GM21515 (cell line): ENCODE results near the gene KRTAP12-1.
"Not testable (repeated sequence)": the region's sequence is repeated elsewhere in the genome, so short reads cannot be mapped to it uniquely, and the experiment has no call there.

Experiments used
- ATAC-seq: cut with Tn5 transposase; IDR thresholded peaks from one replicate; pipeline ENCODE4 v1.9.1; 2021; ENCODE audit not compliant: unreplicated experiment

The KRTAP12-1 gene

DNA sequence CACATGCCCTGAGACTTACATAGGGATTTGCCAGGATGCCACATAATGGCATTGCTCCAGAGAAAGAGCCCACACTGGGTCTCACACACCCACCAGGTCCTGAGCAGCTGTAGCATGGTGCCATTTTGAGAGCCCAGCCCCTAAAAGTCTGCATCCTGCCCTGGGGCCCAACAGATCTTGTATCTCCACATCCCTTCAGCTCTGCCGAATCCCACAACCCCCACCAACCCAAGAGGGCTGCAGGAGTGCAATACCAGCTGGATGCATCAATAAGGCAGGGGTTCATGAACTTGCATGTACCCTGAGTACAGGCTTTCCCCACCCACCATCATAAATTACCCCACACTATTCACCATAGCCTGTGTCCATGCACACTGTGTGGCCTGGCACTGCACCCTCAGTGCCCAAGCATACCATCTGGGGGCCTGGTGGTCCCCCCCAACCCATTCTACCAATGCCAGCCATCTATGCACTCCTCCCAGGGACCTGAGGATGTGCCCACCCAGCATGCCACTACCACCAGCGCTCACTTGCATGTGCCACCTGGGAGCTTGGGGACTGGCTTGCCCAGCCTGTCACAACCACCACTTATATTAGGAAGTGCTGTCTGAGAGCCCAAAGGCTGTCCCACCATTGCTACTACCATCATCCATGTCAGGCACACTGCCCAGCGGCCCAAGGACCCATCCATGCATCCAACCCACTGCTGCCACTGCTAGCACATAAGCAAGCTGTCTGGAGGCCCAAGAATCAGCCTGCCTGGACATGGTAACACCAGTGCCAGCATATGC is 11.1 kb downstream of the KRTAP12-1 start:
- no peak for ATAC-seq

DNA sequence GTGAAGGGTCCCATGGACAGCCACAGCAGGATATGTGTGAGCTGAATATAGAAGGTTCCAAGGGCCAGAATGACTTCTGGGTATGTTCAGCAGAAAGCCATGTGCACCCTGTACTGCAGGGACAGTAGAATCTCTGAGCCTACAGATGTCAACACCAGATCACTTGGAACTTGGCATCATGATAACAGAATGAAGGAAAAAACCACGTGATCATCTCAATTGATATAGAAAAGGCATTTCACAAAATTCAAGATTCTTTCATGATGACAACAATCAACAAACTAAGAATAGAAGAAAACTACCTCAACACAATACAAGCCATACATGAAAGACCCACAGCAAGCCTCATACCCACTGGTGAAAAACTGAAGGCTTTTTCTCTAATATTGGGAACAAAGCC is 14.4 kb downstream of the KRTAP12-1 start:
- ATAC-seq: no peak

DNA sequence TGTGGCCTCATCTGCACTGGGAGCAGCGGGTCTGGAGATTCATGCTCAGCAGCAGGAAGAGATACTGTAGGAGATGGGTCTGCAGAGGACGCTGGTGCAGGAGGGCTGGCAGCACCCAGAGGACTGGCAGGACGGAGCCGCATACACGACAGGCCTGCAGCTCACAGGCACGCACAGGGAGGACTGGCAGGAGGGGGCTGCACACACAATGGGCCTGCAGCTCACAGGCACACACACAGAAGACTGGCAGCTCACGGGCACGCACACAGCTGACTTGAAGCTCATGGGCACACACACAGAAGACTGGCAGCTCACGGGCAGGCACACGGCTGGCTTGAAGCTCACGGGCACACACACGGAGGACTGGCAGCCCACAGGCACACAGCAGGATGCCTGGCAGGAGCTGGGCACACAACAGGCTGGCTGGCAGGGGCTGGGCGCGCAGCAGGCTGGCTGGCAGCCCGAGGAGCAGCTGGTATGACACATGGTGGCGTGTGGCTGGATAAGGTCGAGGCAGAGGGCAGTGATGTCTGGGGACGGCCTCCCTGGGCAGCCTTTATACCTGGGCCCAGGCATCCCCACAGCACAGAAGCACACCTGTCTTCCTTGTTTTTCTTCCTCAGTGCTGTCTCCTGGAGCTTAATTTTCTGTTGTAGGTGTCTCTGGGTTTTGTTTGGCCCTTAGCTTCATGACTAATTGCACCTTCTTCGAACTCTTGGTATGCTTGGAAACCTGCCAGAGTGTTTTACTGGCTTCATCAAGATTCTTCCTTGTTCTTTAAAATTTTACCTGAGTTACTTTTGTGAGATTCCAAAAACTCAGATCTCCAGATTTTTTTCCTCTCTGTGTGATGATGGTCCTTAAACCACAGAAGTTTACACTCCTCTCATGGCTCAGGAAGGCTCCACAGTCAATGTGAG is 15.3 kb downstream of the KRTAP12-1 start, which contains the start of gene KRTAP12-2:
TSS of gene KRTAP12-2 (minus strand) at position 527 of the 920 bp plus-strand sequence. CDS start at position 486, 41 bp downstream.
- ATAC-seq: no peak

DNA sequence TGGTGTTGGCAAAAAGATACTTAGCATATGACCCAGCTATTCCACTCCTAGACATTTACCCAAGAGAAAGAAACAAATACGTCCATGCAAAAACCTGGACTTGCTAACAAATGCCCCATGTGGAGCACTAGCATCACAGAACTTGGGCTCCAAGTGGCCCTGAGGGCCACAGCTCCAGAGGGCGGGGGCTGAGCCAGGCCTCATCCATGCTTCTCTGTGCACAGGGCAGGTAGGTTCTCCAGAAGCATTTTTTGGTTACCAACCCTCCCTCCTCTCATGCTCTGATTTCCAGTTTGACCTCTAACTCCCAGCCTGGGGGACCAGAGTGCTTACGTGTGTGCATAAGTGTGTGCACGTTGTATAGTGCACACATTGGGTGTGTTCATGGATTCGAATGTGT is 17.3 kb downstream of the KRTAP12-1 start:
- ATAC-seq: no peak

DNA sequence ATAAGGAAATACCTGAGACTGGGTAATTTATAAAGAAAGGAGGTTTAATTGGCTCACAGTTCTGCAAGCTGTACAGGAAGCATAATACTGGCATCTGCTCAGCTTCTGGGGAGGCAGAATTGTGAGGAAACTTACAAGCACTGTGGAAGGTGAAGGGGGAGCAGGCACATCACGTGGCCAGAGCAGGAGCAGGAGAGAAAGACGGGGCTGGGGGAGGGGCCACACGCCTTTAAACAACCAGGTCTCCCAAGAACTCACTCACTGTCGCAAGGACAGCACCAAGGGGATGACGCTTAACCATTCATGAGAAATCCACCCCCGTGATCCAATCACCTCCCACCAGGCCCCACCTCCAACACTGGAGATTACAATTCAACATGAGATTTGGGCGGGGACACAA is 20.4 kb downstream of the KRTAP12-1 start:
- ATAC-seq: not testable (repeated sequence)

DNA sequence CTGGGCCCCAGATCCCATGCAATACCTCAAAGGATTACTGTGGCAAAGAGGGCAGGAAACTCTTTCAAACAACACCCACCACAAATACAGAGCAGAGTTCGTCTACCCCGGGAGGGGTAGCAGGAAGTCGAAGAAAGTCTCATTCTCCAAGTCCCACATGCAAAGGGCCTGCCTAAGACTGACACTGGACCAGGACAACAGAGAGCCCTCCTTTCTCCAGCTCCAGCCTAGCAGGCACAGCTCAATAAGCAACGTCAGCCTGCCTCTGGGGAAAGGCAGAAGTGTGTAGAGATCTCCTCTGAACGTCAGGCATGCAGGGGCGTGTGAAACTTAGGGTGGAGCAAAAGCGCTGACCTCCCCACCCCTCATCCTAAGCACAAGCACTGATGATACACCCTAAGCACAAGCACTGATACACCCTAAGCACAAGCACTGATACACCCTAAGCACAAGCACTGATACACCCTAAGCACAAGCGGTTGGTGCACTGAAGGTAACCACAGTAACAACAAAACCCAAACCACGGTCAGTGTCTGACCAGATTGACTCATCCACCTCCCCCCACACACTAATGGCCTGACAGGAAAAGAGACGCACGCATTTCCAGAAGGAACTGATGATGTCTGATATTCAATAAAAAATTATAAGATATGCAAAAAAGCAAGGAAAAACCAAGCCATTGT is 22.9 kb downstream of the KRTAP12-1 start:
- no peak for ATAC-seq

DNA sequence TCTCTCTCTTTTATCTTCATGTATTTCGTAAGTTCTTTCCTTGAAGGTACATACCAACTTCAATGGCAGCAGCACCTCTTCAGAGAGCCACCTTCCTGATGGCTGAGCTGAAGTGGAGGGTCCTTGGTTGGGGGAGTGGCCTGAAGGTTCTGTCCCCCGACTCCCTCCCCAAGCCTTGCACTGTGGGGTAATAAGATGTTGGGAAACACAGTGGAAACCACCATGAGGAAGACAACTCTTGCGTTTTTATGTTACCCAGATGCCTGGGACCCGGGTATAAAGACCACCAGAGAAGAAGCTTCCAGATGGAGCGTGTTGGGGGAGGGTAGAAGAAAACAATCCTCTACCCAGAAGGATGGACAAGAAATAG is 23.4 kb downstream of the KRTAP12-1 start:
- ATAC-seq: no peak

DNA sequence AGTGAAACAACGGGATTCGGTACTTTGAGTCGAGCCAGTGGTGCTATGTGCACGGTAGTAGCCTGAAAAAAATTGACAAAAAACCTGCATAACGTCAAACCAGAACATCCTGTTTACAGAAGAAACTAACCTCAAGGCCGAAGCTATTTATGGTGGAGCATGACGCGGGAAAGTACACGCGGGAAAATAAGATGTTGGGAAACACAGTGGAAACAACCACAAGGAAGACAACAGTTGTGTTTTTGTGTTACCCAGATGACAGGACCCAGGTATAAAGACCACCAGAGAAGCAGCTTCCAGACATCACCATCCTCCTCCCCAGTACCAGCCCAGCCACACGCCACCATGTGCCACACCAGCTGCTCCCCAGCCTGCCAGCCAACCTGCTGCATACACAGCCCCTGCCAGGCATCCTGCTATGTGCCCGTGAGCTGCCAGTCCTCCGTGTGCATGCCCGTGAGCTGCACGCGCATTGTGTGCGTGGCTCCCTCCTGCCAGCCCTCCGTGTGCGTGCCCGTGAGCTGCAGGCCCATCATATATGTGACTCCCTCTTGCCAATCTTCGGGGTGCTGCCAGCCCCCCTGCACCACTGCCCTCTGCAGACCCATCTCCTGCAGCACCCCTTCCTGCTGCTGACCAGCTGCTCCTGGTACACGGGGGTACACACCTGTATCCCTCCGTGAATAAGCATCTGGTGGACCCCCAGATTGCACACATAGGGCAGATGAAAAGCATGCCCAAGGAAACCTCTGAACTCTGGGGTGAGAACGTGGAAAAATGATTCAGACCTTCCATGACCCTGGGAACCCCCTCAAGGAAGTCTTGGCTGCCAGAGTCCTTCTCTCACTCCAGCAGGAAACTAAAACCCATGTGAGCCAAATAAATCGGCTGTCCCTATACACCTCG is 24.1 kb downstream of the KRTAP12-1 start, which contains the start of gene KRTAP12-3:
TSS of gene KRTAP12-3 (plus strand) at position 298 of the 906 bp plus-strand sequence. CDS start at position 346, 48 bp downstream.
- no peak for ATAC-seq

DNA sequence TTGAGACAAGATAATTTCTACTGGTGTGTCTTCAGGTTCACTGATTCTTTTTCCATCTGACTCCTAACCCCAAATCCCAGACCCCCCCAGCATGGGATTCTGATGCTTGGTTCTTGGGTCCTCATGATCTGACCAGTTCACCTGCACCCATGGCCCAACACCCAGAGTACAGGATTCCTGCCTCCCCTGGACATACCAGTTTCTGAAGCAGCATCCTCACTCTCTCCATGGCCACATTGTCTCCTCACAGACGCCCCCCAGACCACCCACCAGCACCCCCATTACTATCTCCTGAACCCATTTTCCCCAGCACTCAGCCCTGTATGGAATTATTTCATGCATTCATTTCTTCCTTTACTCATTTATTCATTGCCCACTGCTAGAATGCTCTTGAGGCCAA is 25.1 kb downstream of the KRTAP12-1 start:
- no peak for ATAC-seq

DNA sequence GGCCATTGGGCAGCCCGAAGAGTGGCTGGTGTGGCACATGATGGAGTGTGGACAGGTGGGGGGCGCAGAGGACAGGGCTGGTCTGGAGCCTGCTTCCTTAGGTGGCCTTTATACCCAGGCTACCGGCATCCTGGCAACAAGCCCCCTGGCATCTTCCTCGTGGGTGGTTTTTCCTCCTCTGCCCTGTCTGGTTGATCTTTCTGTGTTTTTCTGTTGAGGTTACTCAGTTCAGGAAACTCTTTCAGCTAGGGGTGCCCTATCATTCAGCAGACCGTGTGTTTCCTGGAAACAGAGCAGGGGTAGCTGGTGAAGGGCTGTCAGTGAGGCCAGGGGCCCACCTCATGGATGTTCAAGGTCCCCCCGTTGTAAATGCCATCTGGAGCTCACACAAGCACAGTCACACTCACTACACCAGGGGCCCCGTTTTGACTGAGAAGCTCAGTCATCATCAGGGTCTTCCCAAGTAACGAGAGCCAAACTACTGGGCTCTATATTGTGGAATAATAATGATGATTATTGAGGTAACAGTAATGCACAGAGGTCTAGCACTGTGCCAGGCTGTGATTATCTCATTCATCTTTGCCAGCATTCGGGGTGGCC is 27.3 kb downstream of the KRTAP12-1 start, which contains the start of gene KRTAP12-4:
TSS of gene KRTAP12-4 (minus strand) at position 84 of the 600 bp plus-strand sequence. CDS start at position 39, 45 bp downstream.
- no peak for ATAC-seq

DNA sequence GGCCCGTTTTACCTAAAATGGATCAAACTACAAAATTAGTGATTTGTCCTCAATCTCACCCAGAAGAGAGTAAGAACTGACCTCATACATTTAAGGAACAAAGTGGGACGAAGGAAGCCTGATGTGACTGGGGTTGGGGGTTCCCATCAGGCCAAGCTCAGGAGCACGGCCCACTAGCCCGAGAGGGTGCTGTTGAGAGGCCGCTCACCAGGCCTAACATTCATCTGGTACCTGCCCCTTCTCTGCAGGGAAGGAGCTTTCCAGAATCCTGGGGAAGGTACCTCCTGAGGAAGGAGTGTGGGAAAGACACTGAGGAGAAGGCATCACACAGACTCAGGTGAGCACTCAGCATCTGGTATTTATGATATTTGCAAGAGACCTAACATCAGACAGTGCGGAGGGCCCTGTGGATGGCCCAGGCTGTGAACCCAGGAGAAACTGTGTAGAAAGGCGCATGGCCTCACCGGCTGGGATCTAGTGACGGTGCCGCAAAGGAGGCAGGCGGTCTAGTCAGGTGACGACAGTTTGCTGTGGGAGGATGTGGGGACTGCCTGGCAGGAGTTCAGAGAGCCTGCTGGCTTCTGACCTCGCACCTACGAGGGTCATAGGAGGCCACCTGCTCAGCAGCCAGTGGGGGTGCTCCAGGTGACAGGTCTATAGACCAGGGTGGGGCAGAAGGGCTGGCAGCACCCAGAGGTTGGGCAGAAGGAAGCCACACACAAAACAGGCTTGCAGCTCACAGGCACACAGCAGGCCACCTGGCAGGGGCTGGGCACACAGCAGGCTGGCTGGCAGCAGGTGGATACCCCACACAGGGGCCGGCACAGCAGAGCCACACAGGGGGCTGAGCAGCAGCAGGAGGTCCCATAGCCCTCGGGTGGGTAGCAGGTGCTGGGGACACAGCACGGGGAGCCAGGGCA is 28.0 kb downstream of the KRTAP12-1 start:
- ATAC-seq: no peak

DNA sequence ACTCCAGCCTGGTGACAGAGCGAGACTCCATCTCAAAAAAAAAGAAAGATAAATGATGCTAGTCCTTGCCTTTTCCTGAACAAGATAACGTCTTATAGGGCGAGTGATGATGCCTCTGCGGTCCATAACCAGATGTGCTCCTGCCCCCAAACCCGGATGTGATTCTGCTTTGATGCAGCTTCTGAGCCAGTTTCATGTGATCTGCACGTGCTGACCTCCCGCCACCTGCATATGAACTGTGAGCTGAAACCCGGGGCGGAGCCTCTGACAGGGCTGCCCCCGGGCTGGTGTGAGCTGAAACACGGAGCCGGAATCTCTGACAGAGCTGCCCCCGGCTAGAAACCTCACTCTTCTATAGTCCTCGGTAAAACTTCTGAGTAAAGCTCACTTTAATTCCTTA is 28.8 kb downstream of the KRTAP12-1 start:
- ATAC-seq: no peak

DNA sequence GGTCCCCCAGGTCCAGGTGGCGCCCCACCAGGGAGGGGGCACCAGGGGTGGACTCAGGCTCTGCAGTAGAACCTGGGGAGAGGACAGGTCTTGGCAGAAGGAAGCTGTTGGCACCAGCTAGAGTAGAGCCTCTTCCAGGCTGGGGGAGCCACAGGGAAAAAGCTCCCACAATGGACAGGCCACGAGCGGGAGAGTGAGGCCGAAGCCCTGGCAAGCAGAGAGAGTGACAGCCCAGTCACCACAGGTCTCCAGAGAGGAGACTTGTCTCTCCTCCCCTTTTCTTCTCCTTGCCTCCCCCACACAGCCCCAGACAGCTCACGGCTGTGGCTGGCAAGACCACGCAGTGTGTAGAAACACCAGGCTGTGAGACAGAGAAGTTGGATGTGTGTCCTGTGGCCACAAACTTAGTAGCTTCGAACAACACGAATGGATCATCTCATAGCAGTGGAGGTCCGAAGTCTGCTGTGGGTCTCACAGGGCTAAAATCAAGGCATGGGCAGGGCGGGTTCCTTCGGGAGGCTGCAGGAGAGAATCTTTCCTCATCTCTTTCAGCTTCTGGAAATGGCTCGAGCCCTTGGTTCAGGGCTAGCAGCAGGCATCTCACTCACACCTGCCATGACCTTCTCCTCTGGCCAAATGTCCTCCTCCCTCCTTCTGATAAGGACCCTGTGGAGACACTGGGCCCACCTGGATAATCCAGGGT is 30.8 kb downstream of the KRTAP12-1 start:
- no peak for ATAC-seq

DNA sequence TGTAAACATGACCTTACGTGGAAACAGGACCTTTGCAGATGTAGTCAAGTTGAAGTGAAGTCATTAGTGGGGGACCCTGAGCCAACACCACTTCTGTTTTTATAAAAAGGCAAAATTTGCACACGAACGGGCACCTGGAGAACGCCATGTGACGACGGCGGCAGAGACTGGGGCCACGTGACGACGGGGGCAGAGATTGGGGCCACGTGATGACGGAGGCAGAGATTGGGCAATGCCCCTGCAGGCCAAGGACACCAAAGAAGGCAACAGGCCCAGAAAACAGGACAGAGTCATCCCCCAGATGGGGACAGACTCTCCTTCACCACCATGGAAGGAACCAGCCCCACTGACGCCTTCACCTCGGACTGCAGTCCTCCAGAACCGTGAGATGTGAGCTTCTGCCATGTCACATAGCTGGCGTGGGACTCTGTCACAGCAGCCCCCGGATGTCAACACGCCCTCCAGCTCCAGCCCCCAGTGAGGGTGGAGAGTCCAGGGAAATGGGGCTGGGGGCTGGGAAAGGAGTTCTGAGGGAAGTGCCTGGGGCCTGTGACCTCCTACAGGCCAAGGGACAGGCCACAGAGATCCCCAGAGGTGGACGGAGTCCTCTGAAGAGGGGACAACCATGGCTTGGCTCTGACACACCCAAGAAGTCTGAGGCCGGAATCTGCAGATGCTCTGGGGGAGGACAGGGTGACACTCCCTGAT is 31.5 kb downstream of the KRTAP12-1 start:
- no peak for ATAC-seq

DNA sequence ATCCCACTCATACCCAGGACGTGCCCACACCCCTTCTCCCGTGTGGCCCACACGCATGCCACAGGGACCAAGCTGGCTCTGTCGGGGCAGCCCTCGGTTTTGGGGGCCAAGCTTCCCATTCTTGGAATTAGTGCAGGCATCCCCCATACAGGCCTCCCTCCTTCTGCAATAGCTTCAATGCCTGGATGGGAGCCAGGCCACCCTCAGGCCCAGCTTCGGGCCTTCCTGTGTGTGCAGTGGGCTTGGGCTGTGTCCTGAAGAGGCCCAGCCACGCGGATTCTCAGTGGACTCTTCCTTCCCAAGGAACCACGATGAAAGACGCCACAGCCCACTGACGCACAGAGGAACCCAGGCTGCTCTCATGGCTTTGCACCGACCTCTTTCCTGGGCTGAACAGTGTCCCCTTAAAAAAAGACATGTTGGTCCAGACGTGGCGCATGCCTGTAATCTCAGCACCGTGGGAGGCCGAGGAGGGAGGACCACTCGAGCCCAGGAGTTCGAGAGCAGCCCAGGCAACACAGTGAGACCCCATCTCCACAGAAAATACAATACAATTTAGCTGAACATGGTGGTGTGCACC is 32.4 kb downstream of the KRTAP12-1 start:
- ATAC-seq: no peak

DNA sequence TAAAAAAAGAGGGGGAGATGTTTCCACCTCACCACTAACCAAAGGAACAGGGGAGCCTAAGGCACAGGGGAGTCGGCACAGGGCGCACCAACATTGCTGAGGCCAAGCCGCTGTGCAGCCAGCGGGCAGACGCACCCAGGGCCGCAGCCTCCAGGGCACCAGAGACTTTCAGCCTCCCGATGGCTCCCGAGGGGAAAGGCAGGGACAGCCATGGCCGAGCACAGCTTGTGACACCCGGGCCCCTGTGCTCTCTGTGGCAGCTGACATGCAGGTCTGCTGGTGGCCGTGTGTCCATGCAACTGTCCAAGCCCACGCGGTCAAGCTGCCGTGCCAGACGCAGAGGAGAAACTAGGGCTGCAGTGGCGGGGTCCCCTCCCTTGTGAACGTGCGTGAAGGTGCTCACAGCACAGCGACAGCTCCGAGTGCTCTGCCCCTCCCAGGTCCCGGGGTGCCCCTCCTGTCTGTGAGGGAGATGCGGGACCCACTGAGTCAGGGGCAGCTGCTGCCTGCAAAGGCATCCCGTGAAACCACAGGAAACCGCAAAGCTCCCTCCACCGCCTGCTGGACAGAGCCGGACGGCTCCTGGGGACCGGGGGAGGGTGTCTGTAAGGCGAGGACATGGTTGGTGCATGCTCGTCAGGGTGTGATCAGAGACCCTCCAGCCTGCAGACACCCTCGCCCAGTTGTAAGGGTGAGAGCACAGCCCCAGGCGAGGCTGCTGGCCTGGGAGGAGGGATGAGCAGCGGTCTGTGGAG is 33.2 kb downstream of the KRTAP12-1 start:
- no peak for ATAC-seq
